GM12892 (cell line): ENCODE measurements around the gene ERC1.

Experiments used
- POLR2A ChIP-seq: IDR thresholded peaks from 2 replicates; pipeline ENCODE4 v1.6.1; 2011; ENCODE audit warnings: low read depth, low read length, control low read depth
- POLR2AphosphoS5 ChIP-seq: IDR thresholded peaks from 2 replicates; pipeline ENCODE4 v1.6.1; 2011; ENCODE audit warnings: low read depth, low read length, control low read depth
- TAF1 ChIP-seq: IDR thresholded peaks from 2 replicates; pipeline ENCODE4 v1.6.1; 2011; ENCODE audit warnings: low read depth, mild to moderate bottlenecking, control low read depth, low read length, borderline replicate concordance

DNA sequence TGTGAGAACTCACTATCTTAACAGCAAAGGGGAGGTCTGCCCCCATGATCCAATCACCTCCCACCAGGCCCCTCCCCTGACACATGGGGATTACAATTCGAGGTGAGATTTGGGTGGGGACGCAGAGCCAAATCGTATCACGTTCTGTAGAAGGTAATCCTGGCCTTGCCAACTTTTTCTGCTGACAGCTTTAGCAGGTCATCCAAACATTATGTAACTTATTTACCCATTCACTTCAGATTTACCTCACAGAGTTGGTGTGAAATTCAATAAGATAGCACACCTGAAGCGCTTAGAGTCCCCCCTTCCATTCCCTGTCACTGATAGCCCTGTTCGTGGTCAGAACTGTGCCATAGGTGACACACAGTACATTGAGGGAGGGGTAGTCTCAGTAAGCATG is 384.3 kb downstream of the ERC1 start:
- TF ChIP-seq POLR2A (no peak), POLR2AphosphoS5 (no peak), TAF1 (no peak)
